GM10266 (cell line): ENCODE data around the gene SLC46A2.

Experiments
- DNase-seq: peaks from one replicate; pipeline ENCODE4 v3.0.0; 2012; ENCODE audit errors: extremely low spot score
- TF ChIP-seq, protein P1 (sequence below): IDR thresholded peaks from 2 replicates; pipeline ENCODE4 v1.5.1; 2012; ENCODE audit warnings: mild to moderate bottlenecking, low read depth; ENCODE audit not compliant: control insufficient read depth, insufficient read depth; ENCODE audit errors: missing control alignments

The SLC46A2 gene

DNA sequence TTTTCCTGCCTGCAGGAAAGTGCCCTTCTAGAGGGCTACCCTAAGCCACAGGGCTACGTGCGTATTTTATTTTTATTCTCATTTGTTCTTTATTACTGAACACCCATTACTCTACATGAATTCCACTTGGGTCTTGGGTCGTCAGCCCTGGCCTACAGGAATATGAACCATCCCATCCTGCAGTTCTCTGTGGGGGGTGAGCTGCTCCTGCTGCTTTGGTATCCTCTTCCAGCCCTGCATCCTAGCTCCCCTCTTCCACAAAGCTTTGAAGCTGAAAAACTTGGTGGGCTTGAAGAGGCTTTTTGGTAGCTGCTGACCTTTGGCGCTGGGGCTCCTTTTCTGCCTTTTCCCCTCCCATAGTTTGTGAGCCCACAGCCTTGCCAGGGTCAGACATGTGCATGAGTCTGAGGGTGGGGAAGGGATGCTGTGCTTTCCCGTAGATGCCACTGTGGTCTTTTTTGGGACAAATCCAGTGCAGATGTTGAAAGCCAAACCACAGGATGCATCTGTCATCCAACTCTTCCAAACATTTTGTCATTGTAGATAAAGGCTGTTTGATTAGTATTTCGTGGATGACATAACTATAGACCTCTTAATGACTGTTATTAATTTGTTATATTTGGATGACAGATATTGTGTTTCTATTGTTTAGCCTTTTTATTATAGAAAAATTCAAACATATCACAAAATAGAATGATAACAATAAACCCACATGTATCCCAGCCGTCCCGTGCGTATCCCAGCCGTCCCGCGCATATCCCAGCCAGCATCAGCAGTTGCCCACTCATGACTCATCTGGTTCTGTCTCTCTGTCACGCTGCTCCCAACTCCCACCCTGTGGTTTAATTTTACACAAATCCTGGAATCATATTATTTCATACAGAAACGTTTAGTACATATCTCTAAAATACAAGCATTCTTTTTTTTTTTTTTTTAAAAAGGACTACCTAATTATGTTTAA is 43.9 kb downstream of the SLC46A2 start:
- DNase-seq = no peak

DNA sequence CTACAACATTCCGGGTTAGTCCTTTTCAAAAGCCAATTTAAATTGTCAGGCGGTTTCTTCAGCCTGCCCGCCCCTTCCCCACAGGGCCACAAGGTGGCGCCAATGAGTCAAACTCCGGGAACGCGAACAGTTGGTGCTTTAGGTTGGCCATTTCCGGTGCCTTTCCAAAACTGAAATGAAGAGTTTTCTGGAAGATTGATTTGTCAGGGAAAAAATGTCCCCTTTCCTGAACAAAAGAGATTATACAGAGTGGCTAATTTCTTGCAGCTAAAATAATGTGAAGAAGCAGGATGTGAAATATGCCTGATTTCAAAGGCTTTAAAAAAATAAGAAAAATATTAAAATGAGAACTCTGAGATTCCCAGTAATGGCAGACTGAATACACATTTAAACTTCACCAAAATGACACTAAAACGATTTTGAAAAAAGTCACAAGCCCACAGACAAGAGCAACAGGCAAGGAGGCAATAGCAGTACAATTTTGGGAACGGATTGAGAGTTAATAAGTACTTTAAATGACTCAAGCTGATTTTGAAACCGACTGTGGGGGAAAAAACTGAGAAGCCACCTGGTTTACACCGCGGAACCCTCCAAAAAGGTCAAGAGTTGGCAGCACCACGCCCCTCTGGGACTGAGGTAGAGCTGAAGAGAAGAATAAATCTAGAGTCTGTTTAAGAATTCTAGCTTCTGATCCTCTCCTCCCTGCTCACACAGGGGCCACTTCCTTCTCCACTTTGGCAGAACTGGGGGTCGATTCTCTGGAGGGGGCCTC is 45.7 kb downstream of the SLC46A2 start:
- peak; percentile 77 for DNase-seq
- TF ChIP-seq, protein P1, sequence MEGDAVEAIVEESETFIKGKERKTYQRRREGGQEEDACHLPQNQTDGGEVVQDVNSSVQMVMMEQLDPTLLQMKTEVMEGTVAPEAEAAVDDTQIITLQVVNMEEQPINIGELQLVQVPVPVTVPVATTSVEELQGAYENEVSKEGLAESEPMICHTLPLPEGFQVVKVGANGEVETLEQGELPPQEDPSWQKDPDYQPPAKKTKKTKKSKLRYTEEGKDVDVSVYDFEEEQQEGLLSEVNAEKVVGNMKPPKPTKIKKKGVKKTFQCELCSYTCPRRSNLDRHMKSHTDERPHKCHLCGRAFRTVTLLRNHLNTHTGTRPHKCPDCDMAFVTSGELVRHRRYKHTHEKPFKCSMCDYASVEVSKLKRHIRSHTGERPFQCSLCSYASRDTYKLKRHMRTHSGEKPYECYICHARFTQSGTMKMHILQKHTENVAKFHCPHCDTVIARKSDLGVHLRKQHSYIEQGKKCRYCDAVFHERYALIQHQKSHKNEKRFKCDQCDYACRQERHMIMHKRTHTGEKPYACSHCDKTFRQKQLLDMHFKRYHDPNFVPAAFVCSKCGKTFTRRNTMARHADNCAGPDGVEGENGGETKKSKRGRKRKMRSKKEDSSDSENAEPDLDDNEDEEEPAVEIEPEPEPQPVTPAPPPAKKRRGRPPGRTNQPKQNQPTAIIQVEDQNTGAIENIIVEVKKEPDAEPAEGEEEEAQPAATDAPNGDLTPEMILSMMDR = peak; percentile 99

More for the DNA sequence above, 43.9 kb downstream of the SLC46A2 start:
- TF ChIP-seq, protein P1 = no peak

DNA sequence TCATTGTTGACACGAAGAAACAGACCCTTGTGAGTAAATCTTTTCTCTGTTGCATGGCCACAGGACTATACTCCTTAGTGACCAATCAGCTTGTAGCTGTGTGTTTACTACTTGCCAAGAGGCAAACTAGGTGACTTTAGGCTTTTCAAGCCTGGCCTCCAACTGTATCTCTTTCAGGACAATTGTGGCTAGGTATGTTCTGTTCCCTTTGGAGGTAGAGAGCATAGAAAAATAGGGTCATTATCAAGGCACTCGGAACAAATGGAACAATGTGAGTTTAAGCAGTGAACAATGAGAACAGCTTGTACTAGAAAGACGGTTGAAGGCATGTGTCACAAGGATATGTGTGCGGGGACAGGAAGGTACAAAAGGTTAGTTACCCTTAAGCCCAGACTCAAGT is 48.1 kb downstream of the SLC46A2 start:
- no peak for DNase-seq
- TF ChIP-seq, protein P1 = no peak

DNA sequence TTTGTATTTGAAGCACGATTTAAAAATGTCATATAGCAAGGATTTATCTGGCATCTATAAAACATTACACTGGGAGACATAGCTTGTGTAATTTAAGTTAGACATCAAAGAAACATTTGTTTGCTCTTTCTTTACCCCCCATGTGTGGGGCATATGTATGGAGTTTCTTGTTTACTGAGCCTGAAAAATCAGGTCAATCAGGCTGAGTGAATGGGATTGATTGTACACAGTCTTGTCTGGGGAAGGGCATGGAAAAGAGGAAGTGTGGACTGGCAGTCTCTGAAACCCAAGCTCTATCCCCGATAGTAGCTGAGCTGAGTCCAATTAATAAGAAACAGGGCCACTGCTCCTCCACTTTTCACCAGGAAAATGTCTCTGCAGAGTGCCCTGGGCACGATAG is 49.4 kb downstream of the SLC46A2 start:
- no peak for DNase-seq
- TF ChIP-seq, protein P1 = no peak

DNA sequence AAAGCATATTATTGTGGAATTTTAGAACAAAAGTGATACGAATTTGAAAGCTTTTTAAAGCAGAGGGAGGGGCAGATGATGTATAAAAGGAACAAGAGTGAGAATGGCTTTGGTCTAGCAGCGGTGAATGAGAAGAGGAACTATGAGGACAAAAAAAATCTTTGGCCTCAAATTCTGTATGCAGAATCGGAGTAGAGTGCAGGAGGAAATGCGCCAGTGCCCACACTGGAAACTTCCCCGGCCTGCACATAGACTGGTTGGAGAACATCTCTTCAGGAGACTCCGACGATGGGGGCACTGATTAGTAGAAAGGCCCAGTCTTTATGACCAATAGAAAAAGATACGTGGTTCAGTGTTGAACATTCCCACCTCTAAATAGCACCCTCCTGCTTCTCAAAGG is 51.3 kb downstream of the SLC46A2 start:
- TF ChIP-seq, protein P1 = no peak
- no peak for DNase-seq

DNA sequence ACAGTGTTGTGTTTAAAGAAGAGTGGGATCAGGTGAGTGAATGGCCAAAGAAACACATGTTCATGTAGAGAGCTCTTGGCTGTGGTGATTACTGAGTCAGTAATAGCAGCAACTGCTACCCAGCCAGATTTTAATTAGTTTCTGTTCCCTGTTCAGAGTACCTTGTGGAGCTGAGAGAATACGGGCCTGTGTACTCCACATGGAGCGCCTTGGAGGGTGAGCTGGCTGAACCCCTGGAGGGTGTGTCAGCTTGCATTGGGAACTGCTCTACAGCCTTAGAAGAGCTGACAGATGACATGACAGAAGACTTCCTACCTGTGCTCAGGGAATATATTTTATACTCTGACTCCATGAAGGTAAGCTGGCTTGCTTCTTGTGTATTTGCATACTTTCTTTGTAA is 52.3 kb downstream of the SLC46A2 start:
- DNase-seq = no peak
- TF ChIP-seq, protein P1 = no peak

DNA sequence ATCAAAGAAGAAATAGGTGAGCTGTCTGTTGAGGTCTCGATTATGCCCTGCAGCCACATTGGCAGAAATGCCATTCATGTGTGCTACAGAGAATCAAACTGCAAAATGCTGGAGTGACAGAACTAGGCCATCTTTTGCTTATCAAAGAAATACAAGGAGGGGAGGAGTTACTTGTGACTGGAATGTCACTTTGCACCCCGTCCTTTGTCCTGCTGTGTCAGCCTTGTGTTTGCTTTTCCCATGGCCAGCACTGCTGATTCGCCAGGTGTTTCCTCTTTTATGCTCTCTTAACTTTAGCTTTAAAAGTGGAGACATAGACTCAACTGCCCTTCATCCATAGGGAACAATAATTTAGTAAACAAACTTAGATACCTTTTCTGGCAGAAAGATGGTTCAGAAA is 54.3 kb downstream of the SLC46A2 start:
- TF ChIP-seq, protein P1 = no peak
- no peak for DNase-seq
